ENCODE data around the gene LSM14A. TPM values are rescaled to one million over a fixed set of nuclear protein-coding genes. Genes with fewer than 3 reads are reported as not detected.

LSM14A gene
- total and polyA plus RNA-seq, 2 of the 13 experiments (the other 11 are each of a cell fraction or from before 2014, with no cell fraction given), result 77.0 to 83.6 TPM

- whole genome bisulfite sequencing (ENCODE audit: low lambda C conversion rate), result 69% methylated on average over 2 of the region's 2 CpGs
- POLR2A ChIA-PET, result no interaction called here
- ATAC-seq (no peak), DNase-seq (ENCODE audit: low spot score) (no peak), FAIRE-seq (no peak)
- Histone ChIP-seq H3K27me3 (ENCODE audit: control insufficient read depth in 1 of 2, insufficient read depth in 2 of 2, low read length in 2 of 2) (no peaks in the 10 kb centered on the region), H2AFZ (ENCODE audit: low read length) (no peak overlapping the region), H3K4me1 (ENCODE audit: insufficient read depth, low read length) (peaks cover 75% of the 10 kb centered on the region), H4K20me1 (ENCODE audit: insufficient read depth, low read length) (peaks cover 82% of the 10 kb centered on the region), H3K9ac (ENCODE audit: insufficient read depth, low read depth, low read length) (no peak overlapping the region), H3K36me3 (replicated peaks in 1 of 2; ENCODE audit: control insufficient read depth in 1 of 2, insufficient read depth in 2 of 2, low read length in 2 of 2) (peaks cover 4 to 35% of the 10 kb centered on the region in 2 experiments), H3K9me3 (ENCODE audit: low read length) (no peaks in the 10 kb centered on the region), H3K79me2 (ENCODE audit: insufficient read depth, low read length) (peaks cover 98% of the 10 kb centered on the region), H3K27ac (ENCODE audit: extremely low read length, insufficient read depth, low read length) (no peak overlapping the region), H3K4me3 (replicated peaks in 1 of 3; ENCODE audit: insufficient read depth in 1 of 3, low read depth in 2 of 3, low read length in 3 of 3) (no peak overlapping the region), H3K4me2 (ENCODE audit: low read depth, low read length) (no peak overlapping the region)
- CTCF ChIA-PET (ENCODE audit: low intra/inter-chr PET ratio, low total read pairs), result no interaction called here
- TF ChIP-seq ZNF629 (CRISPR knock-in tag; conservative IDR thresholded peaks at IDR 0.05) (no peak), KDM6A (CRISPR knock-in tag; IDR thresholded peaks at IDR 0.05; ENCODE audit: low read depth) (no peak), MAX (IDR thresholded peaks at IDR 0.05) (no peak), THYN1 (CRISPR knock-in tag; IDR thresholded peaks at IDR 0.05; ENCODE audit: borderline replicate concordance, low read depth) (no peak), SNRNP70 (IDR thresholded peaks at IDR 0.05; ENCODE audit: low read depth, low read length) (no peak)
- intact Hi-C loops (cut with micrococcal nuclease; ENCODE audit: unreplicated experiment) (no loop called here), in situ Hi-C loops (cut with HindIII; ENCODE audit: extremely low pct_ligation_motif_present, low pct_unique_long_range_greater_than_20kb) (no loop called here)
- no TSS peak for BruUV-seq (replicated peaks)
These were observed 6.8 kb downstream of the LSM14A start for GRCh38 chr19:34179066-34179465.

- no peak for ATAC-seq
- BruUV-seq (replicated peaks), result no TSS peak
- POLR2A ChIA-PET, result no interaction called here
These were observed 8.0 kb downstream of the LSM14A start for GRCh38 chr19:34180273-34180672.

More at GRCh38 chr19:34180273-34180672, 8.0 kb downstream of the LSM14A start:
- 98% methylated on average over 2 of the region's 2 CpGs for WGBS (ENCODE audit: low lambda C conversion rate)
- Histone ChIP-seq H2AFZ (ENCODE audit: low read length) (no peak overlapping the region), H3K9ac (ENCODE audit: insufficient read depth, low read depth, low read length) (no peak overlapping the region), H3K4me3 (replicated peaks in 1 of 3; ENCODE audit: insufficient read depth in 1 of 3, low read depth in 2 of 3, low read length in 3 of 3) (no peak overlapping the region), H4K20me1 (ENCODE audit: insufficient read depth, low read length) (peaks cover 86% of the 10 kb centered on the region), H3K4me1 (ENCODE audit: insufficient read depth, low read length) (peaks cover 72% of the 10 kb centered on the region), H3K79me2 (ENCODE audit: insufficient read depth, low read length) (peaks cover 97% of the 10 kb centered on the region), H3K27me3 (ENCODE audit: control insufficient read depth in 1 of 2, insufficient read depth in 2 of 2, low read length in 2 of 2) (no peaks in the 10 kb centered on the region), H3K27ac (ENCODE audit: extremely low read length, insufficient read depth, low read length) (no peak overlapping the region), H3K4me2 (ENCODE audit: low read depth, low read length) (no peak overlapping the region), H3K9me3 (ENCODE audit: low read length) (no peaks in the 10 kb centered on the region), H3K36me3 (replicated peaks in 1 of 2; ENCODE audit: control insufficient read depth in 1 of 2, insufficient read depth in 2 of 2, low read length in 2 of 2) (peaks cover 4 to 32% of the 10 kb centered on the region in 2 experiments)
- no peak for FAIRE-seq
- in situ Hi-C loops (cut with HindIII; ENCODE audit: extremely low pct_ligation_motif_present, low pct_unique_long_range_greater_than_20kb), result no loop called here
- no peak for DNase-seq (ENCODE audit: low spot score)
- CTCF ChIA-PET (ENCODE audit: low intra/inter-chr PET ratio, low total read pairs), result no interaction called here
- no peak for TF ChIP-seq KAT2B (IDR thresholded peaks at IDR 0.05; ENCODE audit: borderline replicate concordance, low read depth, low read length)
- intact Hi-C loops (cut with micrococcal nuclease; ENCODE audit: unreplicated experiment), result no loop called here
